Right atrium auricular region (tissue), 2 donors: ENCODE measurements around the gene TCIRG1. TPM values are rescaled to one million over a fixed set of nuclear protein-coding genes. Genes with fewer than 3 reads are reported as not detected.

Source experiments
- DNase-seq: peaks from one replicate; pipeline ENCODE4 v3.0.0-alpha.2; 2019; ENCODE audit warnings: low spot score
- H3K27ac ChIP-seq, 2 donors: fragments of 200-600 bp; sonication (generic); 1 replicate in 1 of 2; 2 replicates in 1 of 2; pipeline ENCODE4 v1.5.1; 2016 to 2019
- H3K27me3 ChIP-seq, 2 donors: fragments of 200-600 bp; sonication (generic); one replicate each; pipeline versions ENCODE4 v1.5.1 to v1.6.0; 2017 to 2019
- H3K36me3 ChIP-seq: fragments of 200-600 bp; sonication (generic); one replicate; pipeline ENCODE4 v1.5.1; 2016
- H3K4me1 ChIP-seq, 2 donors: fragments of 200-600 bp; sonication (generic); one replicate each; pipeline versions ENCODE4 v1.5.1 to v1.6.0; 2017 to 2019
- H3K4me3 ChIP-seq, 2 donors: fragments of 200-600 bp; sonication (generic); 1 replicate in 1 of 2; 2 replicates in 1 of 2; pipeline ENCODE4 v1.5.1; 2017 to 2019; ENCODE audit warnings: mild to moderate bottlenecking in 1 of 2, moderate library complexity in 1 of 2
- H3K9me3 ChIP-seq, 2 donors: fragments of 200-600 bp; sonication (generic); one replicate each; pipeline ENCODE4 v1.5.1; 2019
- total RNA-seq, 2 donors: library from RNA; depleted of rRNA; stranded (reverse); fragments of >200 nt; gene quantifications; one replicate each; pipeline ENCODE4 v1.1.0, GENCODE V29; 2016
- TF ChIP-seq, protein P1 (sequence below), 2 donors: fragments of 200-600 bp; sonication (generic); IDR thresholded peaks; one replicate each; pipeline ENCODE4 v1.5.1; 2019; ENCODE audit warnings: antibody characterized with exemption in 2 of 2

TCIRG1 gene
- total RNA-seq, 2 donors from 2014 or later: 19.2 to 50.7 TPM

DNA sequence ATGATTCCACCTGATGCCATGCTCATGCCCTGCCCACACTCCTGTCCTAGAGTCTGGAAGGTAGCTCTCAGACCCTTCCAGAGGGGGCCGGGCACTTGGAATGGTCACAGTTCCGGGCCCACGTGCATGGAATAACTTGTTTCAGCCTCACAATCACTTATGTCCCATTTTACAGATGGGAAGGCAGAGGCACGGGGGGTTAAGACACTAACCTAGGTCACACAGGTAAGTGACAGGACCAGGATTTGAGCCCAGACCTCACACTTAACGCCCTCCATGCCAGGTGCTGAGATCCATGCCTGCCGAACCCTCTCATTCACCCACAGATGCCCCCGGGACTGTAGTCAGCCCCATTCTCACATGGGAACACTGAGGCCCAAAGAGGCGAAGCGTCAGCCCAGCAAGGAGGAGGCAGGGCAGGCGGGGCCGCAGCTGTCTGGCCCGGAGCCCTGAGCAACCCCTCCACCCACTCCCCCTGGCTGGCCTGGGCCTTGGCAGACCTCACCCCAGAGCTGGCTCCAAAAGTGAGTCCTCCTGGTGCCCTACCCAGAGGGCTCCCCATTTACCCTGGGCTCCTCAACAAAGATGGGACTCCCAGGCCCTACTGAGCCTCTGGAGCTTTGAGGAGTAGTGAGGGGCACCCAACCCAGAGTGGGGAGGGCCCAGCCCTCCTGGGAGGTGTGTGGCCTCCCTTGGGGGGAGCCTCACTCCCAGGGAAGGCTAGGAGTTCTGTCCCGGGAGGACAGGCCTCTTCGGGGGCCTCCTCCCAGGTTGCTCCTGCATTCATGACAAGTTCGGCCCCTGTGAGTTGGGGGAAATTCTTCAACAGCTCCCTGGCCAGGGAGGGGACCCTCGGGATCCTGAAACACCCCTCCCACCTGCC is 31.1 kb upstream of the TCIRG1 start:
- Histone ChIP-seq H3K27ac (no peak overlapping the region), H3K27me3 (no peaks in the 10 kb centered on the region), H3K36me3 (no peaks in the 10 kb centered on the region), H3K4me1 (peaks cover 0 to 43% of the 10 kb centered on the region in 2 donors), H3K4me3 (no peak overlapping the region), H3K9me3 (no peaks in the 10 kb centered on the region)
- DNase-seq: no peak
- TF ChIP-seq, protein P1, sequence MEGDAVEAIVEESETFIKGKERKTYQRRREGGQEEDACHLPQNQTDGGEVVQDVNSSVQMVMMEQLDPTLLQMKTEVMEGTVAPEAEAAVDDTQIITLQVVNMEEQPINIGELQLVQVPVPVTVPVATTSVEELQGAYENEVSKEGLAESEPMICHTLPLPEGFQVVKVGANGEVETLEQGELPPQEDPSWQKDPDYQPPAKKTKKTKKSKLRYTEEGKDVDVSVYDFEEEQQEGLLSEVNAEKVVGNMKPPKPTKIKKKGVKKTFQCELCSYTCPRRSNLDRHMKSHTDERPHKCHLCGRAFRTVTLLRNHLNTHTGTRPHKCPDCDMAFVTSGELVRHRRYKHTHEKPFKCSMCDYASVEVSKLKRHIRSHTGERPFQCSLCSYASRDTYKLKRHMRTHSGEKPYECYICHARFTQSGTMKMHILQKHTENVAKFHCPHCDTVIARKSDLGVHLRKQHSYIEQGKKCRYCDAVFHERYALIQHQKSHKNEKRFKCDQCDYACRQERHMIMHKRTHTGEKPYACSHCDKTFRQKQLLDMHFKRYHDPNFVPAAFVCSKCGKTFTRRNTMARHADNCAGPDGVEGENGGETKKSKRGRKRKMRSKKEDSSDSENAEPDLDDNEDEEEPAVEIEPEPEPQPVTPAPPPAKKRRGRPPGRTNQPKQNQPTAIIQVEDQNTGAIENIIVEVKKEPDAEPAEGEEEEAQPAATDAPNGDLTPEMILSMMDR (IDR thresholded peaks at IDR 0.05): no peak

DNA sequence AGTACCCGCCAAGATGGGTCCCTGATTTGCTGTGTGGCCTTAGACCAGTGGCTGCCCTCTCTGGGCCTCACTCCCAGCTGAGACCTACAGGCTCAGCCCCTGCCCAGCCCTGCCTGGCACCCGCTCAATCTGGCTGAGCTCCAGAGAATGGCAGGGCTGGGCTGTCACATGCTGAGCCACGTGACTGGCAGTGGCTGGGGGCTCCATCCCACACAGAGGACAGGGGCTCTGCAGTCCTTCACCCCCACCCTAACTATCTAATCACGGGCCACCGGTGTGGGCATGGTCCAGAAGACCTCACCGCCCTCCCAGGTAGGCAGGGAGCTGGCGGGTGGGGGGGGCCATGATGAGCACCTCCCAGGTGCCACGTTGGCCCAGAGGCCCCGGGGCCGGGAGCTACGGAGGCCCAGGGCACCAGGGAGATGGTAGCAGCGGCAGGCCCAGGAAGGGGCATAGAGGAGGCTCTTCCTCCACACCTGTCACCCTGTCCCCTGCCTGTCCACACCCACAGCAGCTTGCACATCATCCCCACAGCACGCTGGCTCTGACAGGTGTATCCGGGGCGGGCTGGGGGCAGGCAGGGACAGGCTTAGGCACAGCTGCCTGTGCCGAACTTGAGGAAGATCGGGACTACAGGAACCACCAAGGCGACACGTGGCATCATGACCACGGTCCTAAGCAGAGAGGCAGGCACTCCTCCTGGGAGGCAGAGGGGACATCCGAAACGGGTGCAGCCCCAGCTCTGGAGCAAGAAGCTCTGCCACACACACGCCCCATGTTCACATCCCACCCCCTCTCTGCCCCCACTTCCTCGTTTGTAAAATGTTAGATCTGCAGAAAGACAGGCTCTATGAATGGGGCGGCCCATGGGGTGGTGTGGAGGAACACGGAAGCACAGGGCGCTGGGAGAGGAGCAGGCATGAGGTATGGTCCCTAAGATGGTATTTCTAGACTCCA is 30.2 kb upstream of the TCIRG1 start:
- Histone ChIP-seq H3K9me3 (no peaks in the 10 kb centered on the region), H3K4me3 (no peak overlapping the region), H3K27ac (peak overlapping the region in 1 of 2 donors; percentile 79), H3K36me3 (no peaks in the 10 kb centered on the region), H3K27me3 (no peaks in the 10 kb centered on the region), H3K4me1 (peaks cover 0 to 36% of the 10 kb centered on the region in 2 donors)
- TF ChIP-seq, protein P1 (IDR thresholded peaks at IDR 0.05): no peak
- no peak for DNase-seq

DNA sequence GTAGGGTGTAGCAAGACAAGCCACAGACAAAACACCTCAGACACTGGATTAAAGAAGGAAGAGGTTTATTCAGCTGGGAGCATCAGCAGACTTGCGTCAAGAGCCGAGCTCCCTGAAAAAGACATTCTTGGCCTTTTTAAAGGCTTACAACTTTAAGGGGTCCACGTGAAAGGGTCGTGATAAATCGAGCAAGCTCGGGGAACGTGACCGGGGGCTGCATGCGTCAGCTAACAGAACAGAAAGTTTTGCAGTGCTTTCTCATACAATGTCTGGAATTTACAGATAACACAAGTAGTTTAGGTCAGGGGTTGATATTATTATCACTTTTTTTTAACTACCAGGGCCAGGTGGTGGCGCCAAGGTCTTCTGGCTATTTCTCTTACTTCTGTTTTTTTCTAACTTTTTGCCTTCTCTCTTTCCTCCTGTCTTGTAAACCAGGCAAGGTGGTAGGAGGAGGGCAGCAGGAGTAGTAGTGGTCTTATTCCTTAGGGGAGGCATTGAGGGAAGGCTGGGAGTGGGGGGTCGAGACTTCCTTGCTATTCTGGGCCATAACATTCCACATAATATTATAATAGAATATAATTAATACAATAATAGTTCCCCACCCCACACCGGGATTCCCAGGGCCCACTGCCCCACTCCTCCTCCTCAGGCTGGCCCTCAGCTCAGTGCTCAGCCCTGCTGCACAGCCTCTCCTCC is 29.3 kb upstream of the TCIRG1 start:
- H3K9me3 ChIP-seq: no peaks in the 10 kb centered on the region
- no peaks in the 10 kb centered on the region for H3K27me3 ChIP-seq
- peak overlapping the region in 1 of 2 donors; percentile 43 for H3K4me3 ChIP-seq
- H3K4me1 ChIP-seq: peaks cover 0 to 31% of the 10 kb centered on the region in 2 donors
- H3K36me3 ChIP-seq: no peaks in the 10 kb centered on the region
- no peak for DNase-seq
- H3K27ac ChIP-seq: peak overlapping the region; percentile 79 to 80
- TF ChIP-seq, protein P1 (IDR thresholded peaks at IDR 0.05): peak in 1 of 2 donors; percentile 10

DNA sequence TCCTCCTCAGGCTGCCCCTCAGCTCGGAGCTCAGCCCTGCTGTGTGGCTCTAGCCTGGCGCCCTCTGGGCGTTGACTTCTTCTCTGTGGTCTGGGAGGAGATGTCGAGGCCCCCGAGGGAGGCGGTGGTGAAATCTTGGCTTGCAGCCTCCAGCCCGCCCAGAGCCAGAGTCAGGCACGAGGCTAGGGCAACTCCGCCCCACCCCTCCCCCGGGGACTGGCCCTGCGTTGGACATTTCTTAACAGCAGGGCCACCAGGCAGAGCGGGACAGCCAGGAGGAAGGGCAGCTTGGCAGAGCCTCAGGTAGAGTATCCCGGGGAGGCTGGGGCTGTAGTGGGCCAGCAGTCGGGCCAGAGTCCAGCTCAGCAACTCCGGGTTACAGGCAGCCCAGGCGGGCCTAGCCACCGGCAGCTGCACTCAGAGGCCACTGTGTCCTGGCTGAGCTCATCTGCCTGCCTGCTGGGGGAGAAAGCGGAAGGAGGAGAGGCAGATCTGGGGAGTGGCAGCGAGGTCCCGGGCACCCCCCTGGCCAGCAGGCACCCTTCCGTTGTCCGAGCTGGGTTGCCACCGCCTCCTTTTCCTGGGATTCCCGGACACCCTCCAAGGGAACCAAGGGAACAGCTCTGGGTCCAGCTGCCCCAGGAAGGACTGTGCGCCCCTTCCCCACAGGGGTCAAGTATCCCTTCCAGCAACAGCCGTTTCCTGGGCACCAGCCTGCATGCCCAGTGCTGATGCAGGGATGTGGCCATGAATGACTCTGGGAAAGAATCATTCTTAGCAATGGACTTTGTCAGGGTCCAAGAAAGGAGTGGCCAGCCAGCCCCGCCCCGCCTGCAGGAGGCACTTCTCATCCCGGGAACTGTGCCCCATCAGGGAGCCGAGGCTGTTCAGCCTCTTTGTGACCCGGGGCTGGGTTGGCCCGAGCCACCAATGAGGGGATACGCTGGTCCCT is 28.5 kb upstream of the TCIRG1 start, which contains the start of gene ALDH3B1:
Gene ALDH3B1 (plus strand): TSS at position 238 of the 952 bp plus-strand sequence. CDS start 4,971 bp downstream, outside the sequence.
- Histone ChIP-seq H3K36me3 (no peaks in the 10 kb centered on the region), H3K4me3 (peak within 1 kb of the TSS; percentile 16 to 43), H3K4me1 (peaks cover 0 to 31% of the 10 kb centered on the region in 2 donors), H3K9me3 (no peaks in the 10 kb centered on the region), H3K27me3 (no peaks in the 10 kb centered on the region), H3K27ac (peak within 1 kb of the TSS; percentile 79 to 80)
- DNase-seq: peak; percentile 95
- TF ChIP-seq, protein P1 (IDR thresholded peaks at IDR 0.05): no peak
